ENCODE measurements around the gene MTHFS.

GRCh38 chr15:79798311-79798710, 98.5 kb downstream of the MTHFS start:
- no peak for TF ChIP-seq CTCF (IDR thresholded peaks at IDR 0.05; ENCODE audit: poor library complexity, severe bottlenecking)
- no peak for TF ChIP-seq SMC3 (conservative IDR thresholded peaks at IDR 0.05; ENCODE audit: poor library complexity)
- no peak for TF ChIP-seq POLR2AphosphoS5 (IDR thresholded peaks at IDR 0.05)
- no peak for TF ChIP-seq RAD21 (conservative IDR thresholded peaks at IDR 0.05)
- TF ChIP-seq EP300 (conservative IDR thresholded peaks at IDR 0.05; ENCODE audit: poor library complexity, severe bottlenecking): no peak
- no peak for TF ChIP-seq EZH2 (IDR thresholded peaks at IDR 0.05; ENCODE audit: borderline replicate concordance, insufficient read depth, low read length, poor library complexity, severe bottlenecking)
